Stimulated activated CD4-positive, alpha-beta T cell treated with anti-CD3 and anti-CD28 coated beads, Interleukin-4, amount 100 ng/mL, for 1 hour (primary cell): ENCODE measurements around the gene WNT2B.

Experiments
- DNase-seq: peaks from one replicate; pipeline ENCODE4 v3.0.0-alpha.2; 2020

Gene WNT2B

GRCh38 chr1:112505400-112505785 lies 3.4 kb upstream of the WNT2B start:
- DNase-seq, result no peak

DNA sequence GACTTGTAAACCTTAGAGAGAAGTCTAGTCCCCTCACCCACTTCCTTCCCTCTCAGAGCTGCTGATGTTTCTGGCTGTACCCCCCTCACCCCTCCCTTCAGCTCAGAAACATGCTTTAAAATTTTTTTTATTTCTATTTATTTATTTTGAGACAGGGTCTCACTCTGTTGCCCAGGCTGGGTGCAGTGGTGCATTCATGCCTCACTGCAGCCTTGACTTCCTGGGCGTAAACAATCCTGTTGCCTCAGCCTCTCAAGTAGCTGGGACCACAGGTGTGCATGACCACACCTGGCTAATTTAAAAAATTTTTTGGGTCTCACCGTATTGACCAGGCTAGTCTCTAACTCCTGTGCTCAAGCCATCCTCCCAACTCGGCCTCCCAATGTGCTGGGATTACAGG lies 2.9 kb upstream of the WNT2B start:
- DNase-seq, result no peak

GRCh38 chr1:112506306-112506705 lies 2.5 kb upstream of the WNT2B start:
- no peak for DNase-seq

DNA sequence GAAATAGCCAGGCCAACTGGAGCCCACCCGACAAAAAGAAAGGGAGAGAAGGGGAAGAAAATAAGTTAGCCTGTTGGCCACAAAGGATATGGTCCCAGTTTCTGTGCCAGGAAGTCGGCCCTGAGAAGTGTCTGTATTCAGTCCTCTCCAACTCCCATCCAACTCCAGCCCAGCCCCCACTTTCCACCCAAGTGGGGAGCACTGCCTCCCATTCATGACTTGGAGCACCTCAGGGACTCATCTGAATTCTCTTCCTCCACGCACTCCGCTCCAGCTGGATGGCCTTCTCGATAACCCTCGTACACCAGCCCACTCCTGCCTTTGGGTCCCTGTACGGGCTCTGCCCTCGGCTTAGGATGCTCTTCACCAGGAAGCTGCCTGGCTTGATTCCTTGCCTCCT lies 2.0 kb upstream of the WNT2B start:
- DNase-seq, result no peak

- DNase-seq, result no peak
Observed at GRCh38 chr1:112507336-112507735, 1.4 kb upstream of the WNT2B start.

GRCh38 chr1:112507921-112508277 lies 866 bp upstream of the WNT2B start:
- peak; percentile 39 for DNase-seq

DNA sequence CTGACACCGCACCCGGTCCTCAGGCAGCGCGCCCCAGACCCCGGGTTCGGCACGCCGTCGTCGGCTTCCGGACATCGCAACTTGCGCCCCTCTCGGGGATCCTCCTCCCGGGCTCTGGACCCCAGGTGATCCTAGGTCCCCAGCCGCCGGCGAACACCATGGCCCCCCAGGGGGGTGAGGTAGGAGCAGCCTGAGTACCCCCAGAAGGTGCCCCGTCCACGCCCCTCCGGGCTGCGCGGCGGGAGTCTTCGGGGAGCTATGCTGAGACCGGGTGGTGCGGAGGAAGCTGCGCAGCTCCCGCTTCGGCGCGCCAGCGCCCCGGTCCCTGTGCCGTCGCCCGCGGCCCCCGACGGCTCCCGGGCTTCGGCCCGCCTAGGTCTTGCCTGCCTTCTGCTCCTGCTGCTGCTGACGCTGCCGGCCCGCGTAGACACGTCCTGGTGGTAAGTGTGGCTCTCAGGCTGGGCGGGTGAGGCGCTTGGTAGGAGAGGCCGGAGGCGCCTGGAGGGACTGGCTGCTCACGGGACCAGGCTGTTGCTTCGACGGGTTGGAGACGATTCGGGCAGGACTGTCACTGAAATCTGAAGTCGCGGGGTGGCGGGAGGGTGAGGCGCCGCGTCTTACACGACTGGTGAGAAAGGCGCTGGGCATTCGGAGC lies 367 bp downstream of the WNT2B start:
- DNase-seq, result peak; percentile 26

GRCh38 chr1:112509660-112510178 lies 954 bp downstream of the WNT2B start:
- no peak for DNase-seq

GRCh38 chr1:112510340-112510739 lies 1.6 kb downstream of the WNT2B start:
- DNase-seq, result no peak

DNA sequence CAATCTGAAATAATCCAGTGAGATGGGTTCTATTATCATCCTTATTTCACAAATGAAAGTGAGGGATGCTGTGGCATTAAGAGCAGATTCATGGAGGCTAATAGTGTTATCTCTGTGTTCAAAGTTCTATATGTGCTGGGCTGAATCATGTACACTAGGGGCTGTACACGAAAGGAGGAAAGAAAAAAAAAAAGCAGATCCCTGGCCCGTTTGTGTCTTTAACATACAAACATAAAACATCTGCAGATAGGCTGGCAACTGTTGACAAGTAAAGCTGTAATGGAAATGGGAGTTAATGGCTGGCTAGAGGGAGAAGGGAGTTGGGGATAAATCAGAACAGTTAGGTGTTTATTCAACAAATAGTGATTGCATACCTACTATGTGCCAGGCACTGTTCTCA lies 3.1 kb downstream of the WNT2B start:
- no peak for DNase-seq

DNA sequence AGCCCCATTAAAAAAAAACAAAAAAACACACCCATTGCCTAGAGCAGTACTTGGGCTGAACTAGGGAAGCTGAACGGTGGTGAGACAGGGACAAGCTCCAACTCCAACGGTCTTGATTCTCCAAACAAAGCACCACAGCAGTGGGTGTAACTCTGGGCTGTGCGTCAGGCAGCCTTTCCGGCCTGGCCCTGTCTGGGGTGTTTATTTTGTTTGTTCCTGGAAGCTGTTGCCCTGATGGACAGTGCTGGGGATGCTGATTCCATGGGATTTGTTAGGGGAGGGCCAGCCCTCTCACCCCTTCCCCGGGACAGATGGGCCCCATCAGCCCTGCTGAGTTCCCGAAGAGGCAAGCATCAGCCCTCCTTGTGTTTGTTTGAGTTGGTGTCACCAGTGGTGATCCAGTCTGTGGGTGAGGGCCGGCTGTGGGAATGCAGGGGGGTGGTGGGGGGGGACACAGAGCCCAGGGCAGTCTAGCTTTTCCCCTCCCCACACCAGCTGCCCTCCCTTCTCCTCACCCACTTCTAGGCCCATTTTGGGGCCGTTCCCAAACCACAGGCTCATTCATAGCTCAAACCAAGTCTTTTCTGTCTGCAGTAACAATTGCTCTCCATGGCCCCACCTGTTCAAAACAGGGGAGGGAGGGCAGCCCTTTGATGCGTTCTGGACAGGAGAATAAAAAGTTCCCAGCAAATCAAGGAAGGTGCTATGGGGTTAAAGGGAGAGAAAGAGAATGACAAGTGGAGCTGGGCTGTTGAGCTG lies 4.5 kb downstream of the WNT2B start:
- DNase-seq, result no peak

GRCh38 chr1:112514901-112515300 lies 6.1 kb downstream of the WNT2B start:
- DNase-seq, result no peak

DNA sequence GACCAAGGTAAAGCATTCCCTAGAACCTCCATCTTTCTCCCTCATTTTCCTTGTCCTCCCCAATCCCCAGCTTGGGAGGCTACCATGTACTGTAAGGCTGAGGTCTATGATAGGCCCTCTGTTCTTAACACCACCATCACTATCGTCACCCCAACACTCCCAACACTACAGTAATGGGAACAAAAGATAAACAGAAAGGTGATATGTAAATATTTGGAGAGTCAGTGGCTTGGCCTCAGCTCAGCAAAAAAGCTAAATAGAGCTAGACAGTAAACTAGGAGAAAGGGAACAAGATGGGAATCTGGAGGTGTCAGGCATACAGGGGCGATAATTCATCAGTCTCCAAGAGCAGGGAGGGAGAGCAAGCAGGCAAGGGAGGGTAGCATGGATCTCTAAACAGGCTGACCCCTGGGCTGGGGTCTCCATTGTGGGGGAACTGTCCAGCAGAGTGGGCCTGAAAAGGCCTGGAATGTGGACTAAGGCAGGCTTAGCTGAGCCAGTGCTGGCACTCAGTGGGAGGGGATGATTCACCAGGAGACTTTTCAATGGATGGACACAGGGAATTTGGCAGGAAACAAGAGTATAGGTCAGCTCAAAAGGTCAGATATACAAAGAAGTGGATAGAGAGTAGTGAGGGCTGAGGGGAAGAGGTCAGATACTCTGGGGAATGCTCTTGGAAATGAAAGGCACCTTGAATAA lies 6.7 kb downstream of the WNT2B start:
- DNase-seq, result no peak

GRCh38 chr1:112516141-112516540 lies 7.4 kb downstream of the WNT2B start:
- DNase-seq, result no peak

GRCh38 chr1:112517231-112517630 lies 8.5 kb downstream of the WNT2B start:
- DNase-seq, result no peak

DNA sequence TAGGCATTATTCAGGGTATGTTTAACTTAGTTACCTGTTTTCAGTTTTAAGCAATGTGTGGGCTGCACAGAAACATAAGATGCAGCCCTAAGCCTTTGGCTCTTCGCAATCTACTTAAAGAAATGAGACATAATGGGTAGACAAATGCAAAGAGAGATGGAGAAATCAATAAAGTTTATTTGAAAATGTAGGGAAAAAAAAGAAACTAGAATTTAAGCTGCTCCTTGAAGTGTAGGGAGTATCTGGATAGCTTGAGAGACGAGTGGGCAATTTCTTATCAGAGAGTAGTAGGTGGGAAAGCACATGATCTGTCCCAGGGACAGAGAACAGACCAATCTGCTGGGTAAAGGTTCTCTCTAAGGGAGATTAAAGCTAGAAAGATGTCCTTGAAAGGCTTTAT lies 8.9 kb downstream of the WNT2B start:
- DNase-seq, result no peak

DNA sequence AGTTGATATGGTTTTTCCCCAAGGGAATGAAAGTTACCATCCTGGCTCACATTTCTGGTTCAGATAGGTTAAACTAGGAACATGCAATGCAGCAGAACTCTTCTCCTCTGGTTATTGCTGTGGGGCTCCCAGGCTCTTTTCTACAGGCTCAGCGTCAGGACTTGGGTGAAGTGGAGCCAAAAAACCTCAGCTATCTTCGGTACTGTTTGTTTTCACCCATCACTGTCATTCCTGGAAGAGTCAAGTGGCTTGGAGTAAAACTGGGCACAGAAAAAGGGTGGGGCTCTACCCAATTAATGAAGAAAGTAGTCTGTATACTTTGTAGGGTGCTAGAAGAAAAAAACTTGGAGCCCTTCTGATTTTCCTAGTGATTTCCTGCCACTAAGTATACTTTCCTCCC lies 9.4 kb downstream of the WNT2B start:
- DNase-seq, result no peak

GRCh38 chr1:112520166-112520565 lies 11.4 kb downstream of the WNT2B start:
- DNase-seq, result no peak

GRCh38 chr1:112522621-112523020 lies 13.9 kb downstream of the WNT2B start:
- no peak for DNase-seq

DNA sequence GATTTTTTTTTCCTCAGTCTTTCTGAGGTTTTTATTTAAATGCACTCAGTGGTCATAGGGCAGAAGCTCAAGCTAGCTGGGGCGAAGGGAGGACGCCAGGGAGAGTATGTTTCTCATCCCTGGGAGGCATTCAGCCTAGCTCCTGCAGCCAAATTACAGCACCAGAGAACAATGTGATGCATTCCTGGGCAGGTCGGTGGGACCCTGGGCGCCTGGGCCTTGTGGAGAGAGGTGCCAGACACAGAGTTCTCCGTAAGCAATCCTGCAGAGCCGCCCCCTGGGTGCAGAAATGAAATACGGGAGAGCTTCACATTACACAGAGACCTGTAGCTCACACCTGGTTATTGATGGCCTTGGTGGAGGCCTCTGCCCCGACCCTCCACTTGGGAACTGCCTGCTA lies 15.5 kb downstream of the WNT2B start:
- DNase-seq, result no peak

DNA sequence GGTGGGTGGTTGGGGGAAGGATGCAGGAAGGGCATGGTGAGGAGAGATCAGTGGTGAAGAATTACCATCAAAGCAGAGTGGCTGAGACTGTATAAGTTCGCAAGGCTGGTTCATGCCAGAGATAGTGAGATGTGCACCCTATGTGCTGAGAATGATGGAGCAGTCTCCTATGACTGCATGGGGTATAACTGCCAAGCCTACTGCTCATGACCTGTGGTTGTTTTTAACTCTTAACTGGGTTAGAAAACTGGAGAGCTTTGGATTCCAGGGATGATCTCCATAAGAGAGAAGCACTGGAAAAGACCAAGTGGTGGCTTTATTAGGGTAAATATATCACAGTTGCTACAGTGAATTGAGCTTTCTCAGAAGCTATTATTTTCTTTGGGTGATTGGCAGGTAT lies 16.2 kb downstream of the WNT2B start:
- no peak for DNase-seq

DNA sequence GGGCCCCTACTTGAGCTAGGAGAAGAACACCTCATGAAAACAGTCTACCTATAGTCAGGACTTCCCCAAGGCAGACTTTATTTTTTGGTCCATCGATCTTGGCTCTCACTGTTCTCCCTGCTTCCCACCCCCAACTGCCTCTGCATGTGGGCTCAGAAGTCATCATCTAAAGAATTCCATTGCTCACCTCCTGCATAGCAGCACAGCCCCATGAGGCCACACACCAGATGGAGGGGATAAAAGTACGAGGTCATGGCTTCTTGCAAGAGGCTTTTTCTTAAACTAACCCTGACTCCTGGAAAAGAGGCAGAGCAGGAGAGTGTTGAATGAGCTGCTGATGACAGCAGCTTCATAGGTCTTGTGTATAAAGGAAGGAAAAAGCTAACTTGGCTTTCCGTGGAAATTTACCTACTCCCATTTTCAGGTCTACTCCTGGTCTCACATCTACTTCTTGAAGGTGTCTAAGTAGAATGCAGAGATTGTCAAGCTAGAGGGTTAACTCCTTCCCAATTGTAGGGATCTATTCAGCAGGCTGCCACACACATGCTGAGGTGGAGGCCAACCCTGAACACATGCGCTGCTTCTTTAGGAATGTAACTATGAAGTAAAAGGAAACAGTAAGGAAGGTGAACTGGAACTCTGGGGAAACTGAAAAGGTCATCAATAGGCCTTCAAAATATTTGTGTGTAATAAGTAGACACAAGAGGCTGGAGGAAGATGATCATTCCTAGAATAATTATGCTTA lies 18.7 kb downstream of the WNT2B start:
- no peak for DNase-seq

- DNase-seq, result no peak
Observed at GRCh38 chr1:112528076-112528475, 19.3 kb downstream of the WNT2B start.
